NCI-H2171 treated with DMSO at 0.1 percent for 48 hours (cell line): ENCODE data around the gene PCDH10.
"Not testable (repeated sequence)": the region's sequence is repeated elsewhere in the genome, so short reads cannot be mapped to it uniquely, and the experiment has no call there.

Experiments
- DNase-seq: peaks from one replicate; lab custom pipeline; 2025; lab: John Stamatoyannopoulos, UW

PCDH10 gene

DNA sequence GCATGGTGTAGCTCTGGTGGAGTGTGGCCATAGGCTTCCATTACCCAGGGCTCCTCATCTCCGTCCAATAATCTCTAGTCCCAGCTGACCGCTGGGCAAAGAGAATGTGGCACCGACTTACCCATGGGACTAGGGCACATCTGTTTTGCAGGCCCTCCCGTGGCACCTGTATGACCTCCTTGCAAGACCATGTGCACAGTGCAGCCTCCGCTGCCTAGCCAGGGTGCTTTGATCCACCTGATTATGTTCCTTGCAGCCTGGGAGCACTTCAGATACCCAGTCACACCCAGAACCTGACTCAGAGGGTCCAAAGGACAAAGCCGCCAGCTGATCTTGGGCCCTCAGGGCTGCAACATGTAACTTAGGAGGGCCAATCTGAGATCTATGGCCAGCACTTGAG, 84.8 kb downstream of the PCDH10 start:
- DNase-seq, result no peak

DNA sequence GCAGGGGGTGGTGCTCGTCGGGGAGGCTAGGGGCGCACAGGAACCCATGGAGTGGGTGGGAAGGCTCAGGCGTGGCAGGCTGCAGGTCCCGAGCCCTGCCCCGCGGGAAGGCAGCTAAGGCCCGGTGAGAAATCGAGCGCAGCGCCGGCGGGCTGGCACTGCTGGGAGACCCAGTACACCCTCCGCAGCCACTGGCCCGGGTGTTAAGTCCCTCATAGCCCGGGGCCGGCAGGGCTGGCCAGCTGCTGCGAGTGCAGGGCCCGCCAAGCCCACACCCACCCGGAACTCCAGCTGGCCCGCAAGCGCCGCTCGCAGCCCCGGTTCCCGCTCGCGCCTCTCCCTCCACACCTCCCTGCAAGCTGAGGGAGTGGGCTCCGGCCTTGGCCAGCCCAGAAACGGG, 91.4 kb downstream of the PCDH10 start:
- not testable (repeated sequence) for DNase-seq
